ENCODE data around the gene ROM1. TPM values are rescaled to one million over a fixed set of nuclear protein-coding genes. Genes with fewer than 3 reads are reported as not detected.

ROM1 gene
- total RNA-seq, 1 experiment from 2014 or later = 2.7 TPM

- ATAC-seq = no peak
- Histone ChIP-seq H3K27me3 (ENCODE audit: control insufficient read depth, insufficient read depth, low read length) (no peaks in the 10 kb centered on the region), H3K4me3 (ENCODE audit: low read depth in 2 of 2, low read length in 2 of 2) (no peak overlapping the region), H3K27ac (ENCODE audit: low read length) (no peak overlapping the region), H3K4me1 (ENCODE audit: control insufficient read depth, insufficient read depth, low read length) (peaks cover 12% of the 10 kb centered on the region), H3K9me3 (ENCODE audit: control insufficient read depth, insufficient read depth, low read depth, low read length) (no peaks in the 10 kb centered on the region), H3K36me3 (ENCODE audit: control insufficient read depth, insufficient read depth, low read length) (no peaks in the 10 kb centered on the region; the same call in none of the 2 replicates)
- ChIA-PET POLR2A (interaction anchor here (0.7 kb wide), 1 partner anchor 40 kb away, joined by 13 read pairs; no protein-coding TSS in a partner anchor), CTCF (no interaction called here)
- BruUV-seq (replicated peaks) = no TSS peak
- in situ Hi-C loops (cut with HindIII; ENCODE audit: low pct_unique_long_range_greater_than_20kb, low sequenced_read_pairs) (no loop called here), intact Hi-C loops (cut with micrococcal nuclease; ENCODE audit: unreplicated experiment) (no loop called here)
- DNase-seq (ENCODE audit: low read depth, low spot score) = no peak
- TF ChIP-seq CTCF (IDR thresholded peaks at IDR 0.05) = no peak
- no peak for TF ChIP-seq POLR2AphosphoS5 (IDR thresholded peaks at IDR 0.05; ENCODE audit: low read depth, low read length)
- no peak for TF ChIP-seq REST (IDR thresholded peaks at IDR 0.05; ENCODE audit: insufficient read depth in 1 of 2, low read depth in 2 of 2, low read length in 1 of 2)
- TF ChIP-seq SIN3A (IDR thresholded peaks at IDR 0.05; ENCODE audit: borderline replicate concordance, insufficient read depth, low read depth, low read length) = no peak
- TF ChIP-seq TCF7L2 (IDR thresholded peaks at IDR 0.05; ENCODE audit: low read depth, low read length) = no peak
These were observed 7.2 kb upstream of the ROM1 start for GRCh38 chr11:62605902-62606301.

GRCh38 chr11:62607714-62608113, 5.3 kb upstream of the ROM1 start:
- no peak for ATAC-seq
- Histone ChIP-seq H3K27me3 (ENCODE audit: control insufficient read depth, insufficient read depth, low read length) (no peaks in the 10 kb centered on the region), H3K4me3 (ENCODE audit: low read depth in 2 of 2, low read length in 2 of 2) (no peak overlapping the region), H3K36me3 (ENCODE audit: control insufficient read depth, insufficient read depth, low read length) (no peaks in the 10 kb centered on the region; the same call in none of the 2 replicates), H3K27ac (ENCODE audit: low read length) (no peak overlapping the region), H3K4me1 (ENCODE audit: control insufficient read depth, insufficient read depth, low read length) (peaks cover 16% of the 10 kb centered on the region), H3K9me3 (ENCODE audit: control insufficient read depth, insufficient read depth, low read depth, low read length) (no peaks in the 10 kb centered on the region)
- POLR2A ChIA-PET = no interaction called here
- BruUV-seq (replicated peaks) = no TSS peak
- in situ Hi-C loops (cut with HindIII; ENCODE audit: low pct_unique_long_range_greater_than_20kb, low sequenced_read_pairs) = no loop called here
- intact Hi-C loops (cut with micrococcal nuclease; ENCODE audit: unreplicated experiment) = no loop called here
- CTCF ChIA-PET = no interaction called here
- DNase-seq (ENCODE audit: low read depth, low spot score) = no peak
- TF ChIP-seq POLR2AphosphoS5 (IDR thresholded peaks at IDR 0.05; ENCODE audit: low read depth, low read length) (no peak), REST (IDR thresholded peaks at IDR 0.05; ENCODE audit: insufficient read depth in 1 of 2, low read depth in 2 of 2, low read length in 1 of 2) (no peak), TCF7L2 (IDR thresholded peaks at IDR 0.05; ENCODE audit: low read depth, low read length) (no peak), SIN3A (IDR thresholded peaks at IDR 0.05; ENCODE audit: borderline replicate concordance, insufficient read depth, low read depth, low read length) (no peak), CTCF (IDR thresholded peaks at IDR 0.05) (no peak)

Data from Panc1 (cell line).